ENCODE data around the gene P2RY4.
"Not testable (repeated sequence)": the region's sequence is repeated elsewhere in the genome, so short reads cannot be mapped to it uniquely, and the experiment has no call there.

Gene P2RY4

DNA sequence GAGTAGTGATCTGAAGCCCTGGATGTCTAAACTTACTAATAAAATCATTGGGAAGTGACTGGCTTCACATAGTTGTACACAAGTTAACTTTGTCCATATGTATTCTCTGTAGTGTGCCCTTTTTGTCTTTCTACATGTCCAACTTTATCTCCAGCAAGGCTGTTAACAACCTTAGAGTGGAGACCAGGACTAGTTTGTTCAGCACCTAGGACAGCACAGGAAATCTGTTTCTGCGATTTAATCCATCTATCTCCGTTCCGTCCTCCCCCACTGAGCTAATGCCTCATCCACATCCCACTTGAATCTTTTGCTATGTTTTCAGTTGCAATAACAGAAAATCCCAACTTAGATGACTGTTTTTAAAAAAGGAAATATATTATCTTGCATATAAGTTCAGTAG lies 4.8 kb upstream of the P2RY4 start:
- Histone ChIP-seq H3K4me3 (ENCODE audit: low read depth in 1 of 2, low read length in 2 of 2) (no peak overlapping the region), H3K9me3 (ENCODE audit: low read length) (no peaks in the 10 kb centered on the region), H3K9ac (ENCODE audit: low read length) (no peak overlapping the region), H3K36me3 (ENCODE audit: insufficient read depth, low read length) (no peaks in the 10 kb centered on the region), H3K4me1 (ENCODE audit: insufficient read depth, low read length) (no peaks in the 10 kb centered on the region), H3K27ac (ENCODE audit: low read depth, low read length) (no peak overlapping the region), H3K27me3 (ENCODE audit: control insufficient read depth in 1 of 2, insufficient read depth in 2 of 2, low read length in 2 of 2) (peaks cover 0 to 5% of the 10 kb centered on the region in 2 donors)

DNA sequence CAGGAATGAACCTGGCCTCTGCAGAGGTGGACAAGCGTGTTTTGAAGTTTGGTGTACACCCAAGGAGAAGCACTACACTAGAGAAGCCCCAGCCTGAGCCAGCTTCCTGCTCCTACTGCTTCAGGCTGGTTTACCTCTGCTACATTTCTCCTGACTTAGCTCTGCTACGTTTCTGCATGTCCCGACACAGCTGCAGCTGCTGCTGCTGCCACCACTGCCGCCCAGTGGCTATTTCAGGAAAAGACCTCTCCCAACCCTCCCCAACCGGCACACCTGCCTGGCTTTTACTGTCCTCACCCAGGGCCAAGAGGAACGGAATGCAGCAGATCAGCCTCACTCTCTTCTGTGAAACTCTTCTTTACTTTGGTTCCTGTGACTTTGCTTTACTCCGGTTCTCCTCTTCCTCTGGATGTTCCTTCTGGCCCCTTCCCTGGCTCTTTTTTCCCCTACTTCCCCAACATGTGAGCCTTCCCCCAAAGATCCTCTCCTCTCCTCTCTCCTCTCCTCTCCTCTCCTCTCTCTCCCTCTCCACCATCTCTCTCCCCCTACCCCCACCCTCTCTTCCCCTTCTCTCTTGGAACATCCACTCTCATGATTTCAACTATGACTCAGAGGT lies 3.1 kb upstream of the P2RY4 start:
- Histone ChIP-seq H3K36me3 (ENCODE audit: insufficient read depth, low read length) (no peaks in the 10 kb centered on the region), H3K27ac (ENCODE audit: low read depth, low read length) (no peak overlapping the region), H3K4me3 (ENCODE audit: low read depth in 1 of 2, low read length in 2 of 2) (no peak overlapping the region), H3K9me3 (ENCODE audit: low read length) (no peaks in the 10 kb centered on the region), H3K9ac (ENCODE audit: low read length) (no peak overlapping the region), H3K27me3 (ENCODE audit: control insufficient read depth in 1 of 2, insufficient read depth in 2 of 2, low read length in 2 of 2) (no peaks in the 10 kb centered on the region), H3K4me1 (ENCODE audit: insufficient read depth, low read length) (no peaks in the 10 kb centered on the region)

DNA sequence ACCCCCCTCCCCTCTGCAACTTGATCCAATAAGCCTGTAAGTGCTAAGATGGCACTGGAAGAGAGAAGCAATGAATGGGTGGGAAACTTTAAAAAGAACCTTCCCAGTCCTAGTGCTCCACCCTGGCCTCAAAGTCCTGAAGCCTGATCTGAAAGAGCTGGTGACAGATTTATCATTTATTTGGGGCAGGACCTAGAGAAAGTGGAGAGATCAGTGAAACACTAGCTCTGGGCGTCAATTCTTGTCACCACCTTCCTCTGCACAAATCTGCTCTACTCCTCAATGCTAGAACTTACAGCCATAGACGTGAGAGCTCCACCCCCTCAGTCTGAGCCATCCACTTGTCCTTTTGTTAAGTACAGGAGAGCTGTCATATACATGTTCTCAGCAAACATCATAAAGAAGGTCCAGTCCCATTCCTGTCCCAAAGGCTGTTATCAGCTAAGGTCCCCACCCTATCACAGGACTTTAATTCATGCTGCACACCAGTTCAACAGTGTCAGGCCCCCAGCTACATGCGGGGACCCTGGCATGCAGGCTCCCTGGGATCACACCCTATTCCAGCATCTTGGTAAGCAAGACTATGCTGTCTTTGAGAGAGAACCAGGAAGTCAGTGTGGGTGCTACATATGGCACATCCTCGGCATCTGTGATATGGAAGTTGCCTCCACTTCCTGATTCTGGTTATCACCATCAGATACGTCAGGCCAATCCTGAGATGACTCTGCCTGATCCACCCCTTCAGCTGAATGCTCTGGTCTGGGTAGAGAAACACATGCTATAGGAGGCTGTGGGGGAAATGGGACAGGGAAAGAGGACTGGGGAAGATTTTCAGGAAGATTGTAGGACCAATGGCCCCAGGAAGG lies 2.3 kb downstream of the P2RY4 start:
- H3K4me1 ChIP-seq (ENCODE audit: insufficient read depth, low read length), result no peaks in the 10 kb centered on the region
- H3K4me3 ChIP-seq (ENCODE audit: low read depth in 1 of 2, low read length in 2 of 2), result no peak overlapping the region
- H3K27me3 ChIP-seq (ENCODE audit: control insufficient read depth in 1 of 2, insufficient read depth in 2 of 2, low read length in 2 of 2), result no peaks in the 10 kb centered on the region
- H3K9ac ChIP-seq (ENCODE audit: low read length), result no peak overlapping the region
- no peaks in the 10 kb centered on the region for H3K9me3 ChIP-seq (ENCODE audit: low read length)
- H3K27ac ChIP-seq (ENCODE audit: low read depth, low read length), result no peak overlapping the region
- no peaks in the 10 kb centered on the region for H3K36me3 ChIP-seq (ENCODE audit: insufficient read depth, low read length)

DNA sequence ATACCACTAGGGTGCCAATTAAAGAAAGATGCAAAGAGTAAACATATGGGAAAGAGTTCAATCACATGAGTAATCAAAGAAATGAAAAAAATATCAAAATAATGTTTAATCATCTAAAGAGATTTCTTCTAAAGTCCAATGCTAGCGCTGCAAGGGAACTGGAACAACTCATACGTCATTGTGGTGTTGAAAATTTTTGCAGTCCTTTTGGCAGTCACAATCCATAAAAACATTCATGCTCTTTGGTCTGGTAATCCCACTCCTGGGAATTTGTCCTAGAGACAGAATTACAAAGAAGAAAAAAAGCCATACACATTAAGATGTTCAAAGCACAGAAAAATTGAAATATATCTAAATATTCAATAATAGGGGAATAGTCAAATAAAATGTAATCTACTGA lies 4.6 kb downstream of the P2RY4 start:
- no peaks in the 10 kb centered on the region for H3K36me3 ChIP-seq (ENCODE audit: insufficient read depth, low read length)
- no peaks in the 10 kb centered on the region for H3K9me3 ChIP-seq (ENCODE audit: low read length)
- no peak overlapping the region for H3K9ac ChIP-seq (ENCODE audit: low read length)
- H3K4me1 ChIP-seq (ENCODE audit: insufficient read depth, low read length), result no peaks in the 10 kb centered on the region
- no peaks in the 10 kb centered on the region for H3K27me3 ChIP-seq (ENCODE audit: control insufficient read depth in 1 of 2, insufficient read depth in 2 of 2, low read length in 2 of 2)
- H3K4me3 ChIP-seq (ENCODE audit: low read depth in 1 of 2, low read length in 2 of 2), result no peak overlapping the region
- no peak overlapping the region for H3K27ac ChIP-seq (ENCODE audit: low read depth, low read length)

DNA sequence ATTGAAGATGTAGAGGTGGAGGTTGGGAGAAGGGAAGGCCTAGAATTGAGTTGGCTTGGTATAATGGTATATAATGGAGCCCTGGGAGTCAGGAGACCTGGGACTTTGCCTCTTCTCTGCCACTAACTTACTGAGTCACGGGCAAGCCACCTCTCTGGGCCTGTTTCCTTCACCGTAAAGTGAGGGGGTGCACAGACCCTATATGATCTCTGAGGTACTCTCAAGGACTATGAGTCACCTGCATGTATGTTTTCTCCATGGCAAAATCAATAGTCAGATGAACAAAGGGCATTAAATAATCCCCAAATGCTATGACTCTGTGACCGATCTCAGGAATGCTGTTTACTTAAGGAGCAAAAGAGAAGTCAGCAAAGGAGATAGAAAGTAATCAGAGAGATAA lies 5.1 kb downstream of the P2RY4 start:
- Histone ChIP-seq H3K9ac (ENCODE audit: low read length) (no peak overlapping the region), H3K9me3 (ENCODE audit: low read length) (no peaks in the 10 kb centered on the region), H3K27ac (ENCODE audit: low read depth, low read length) (no peak overlapping the region), H3K4me1 (ENCODE audit: insufficient read depth, low read length) (no peaks in the 10 kb centered on the region), H3K27me3 (ENCODE audit: control insufficient read depth in 1 of 2, insufficient read depth in 2 of 2, low read length in 2 of 2) (no peaks in the 10 kb centered on the region), H3K36me3 (ENCODE audit: insufficient read depth, low read length) (no peaks in the 10 kb centered on the region), H3K4me3 (ENCODE audit: low read depth in 1 of 2, low read length in 2 of 2) (no peak overlapping the region)

DNA sequence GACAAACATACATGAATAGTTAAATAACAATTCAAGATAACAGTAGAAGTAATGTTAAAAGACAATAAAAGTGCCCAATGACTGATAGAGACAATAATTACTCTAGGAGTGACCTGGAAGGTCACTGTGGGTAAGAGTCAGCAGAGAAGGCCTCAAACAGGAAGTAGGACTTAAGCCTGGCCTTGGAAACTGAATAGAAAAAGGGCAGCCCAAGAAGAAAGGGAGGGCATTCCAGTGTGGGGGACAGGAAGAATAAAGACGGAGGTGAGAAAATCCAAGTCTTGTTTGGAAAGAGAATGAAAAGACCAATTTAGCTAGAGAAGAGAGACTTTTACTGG lies 6.0 kb downstream of the P2RY4 start:
- Histone ChIP-seq H3K36me3 (ENCODE audit: insufficient read depth, low read length) (no peaks in the 10 kb centered on the region), H3K27me3 (ENCODE audit: control insufficient read depth in 1 of 2, insufficient read depth in 2 of 2, low read length in 2 of 2) (no peaks in the 10 kb centered on the region), H3K9ac (ENCODE audit: low read length) (no peak overlapping the region), H3K4me3 (ENCODE audit: low read depth in 1 of 2, low read length in 2 of 2) (no peak overlapping the region), H3K9me3 (ENCODE audit: low read length) (no peaks in the 10 kb centered on the region), H3K4me1 (ENCODE audit: insufficient read depth, low read length) (no peaks in the 10 kb centered on the region), H3K27ac (ENCODE audit: low read depth, low read length) (no peak overlapping the region)

DNA sequence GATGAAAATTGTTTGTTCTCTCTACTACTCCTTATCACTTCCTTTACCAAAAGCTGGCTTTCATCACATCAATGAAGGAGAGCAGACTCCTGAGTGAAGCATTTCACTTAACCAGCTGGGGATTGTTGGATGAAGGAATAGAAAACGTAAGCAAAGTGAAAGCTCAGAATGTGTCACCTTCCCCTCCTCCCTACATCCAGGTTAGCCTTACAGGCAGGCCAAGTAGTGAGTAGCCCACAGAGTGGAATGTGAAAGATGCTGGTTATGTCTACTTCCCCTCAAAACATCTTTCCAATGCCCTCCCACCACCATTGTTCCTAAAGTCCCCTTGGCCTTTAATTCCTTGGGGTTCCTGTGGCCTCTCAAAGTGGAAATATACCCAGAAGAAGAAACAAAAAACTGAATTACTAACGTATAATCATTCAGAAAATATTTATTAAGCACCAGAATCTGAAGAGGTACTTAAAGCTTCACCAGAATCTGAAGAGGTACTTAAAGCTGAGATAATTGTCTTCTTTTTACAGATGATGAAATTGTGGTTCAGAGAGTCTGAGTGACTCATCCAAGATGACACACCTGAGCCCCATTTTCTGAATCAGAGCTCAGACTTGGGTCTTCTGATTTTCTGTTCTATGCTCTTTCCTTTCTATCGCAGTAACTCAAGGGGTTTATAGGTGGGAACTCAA lies 6.5 kb downstream of the P2RY4 start:
- no peak overlapping the region for H3K27ac ChIP-seq (ENCODE audit: low read depth, low read length)
- no peak overlapping the region for H3K9ac ChIP-seq (ENCODE audit: low read length)
- H3K27me3 ChIP-seq (ENCODE audit: control insufficient read depth in 1 of 2, insufficient read depth in 2 of 2, low read length in 2 of 2), result no peaks in the 10 kb centered on the region

DNA sequence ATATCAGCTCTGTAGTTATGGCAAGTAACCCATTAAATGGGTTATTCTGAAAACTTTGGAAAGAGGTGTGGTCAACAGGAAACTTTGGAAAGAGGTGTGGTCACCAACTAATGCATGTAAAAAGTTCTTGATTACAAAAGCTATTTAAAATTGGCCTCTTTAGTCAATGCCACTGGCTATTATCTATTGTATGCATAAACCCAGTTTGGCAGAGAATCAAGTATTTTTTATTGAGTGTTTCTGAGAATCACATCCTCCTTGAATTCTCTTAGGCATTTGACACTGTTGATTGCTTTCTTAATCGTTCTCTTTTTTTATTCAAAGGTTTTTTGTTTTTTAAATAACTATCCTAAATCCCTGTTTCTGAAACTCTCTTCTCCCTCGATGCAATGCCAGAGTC lies 7.5 kb downstream of the P2RY4 start:
- Histone ChIP-seq H3K9me3 (ENCODE audit: low read length) (no peaks in the 10 kb centered on the region), H3K9ac (ENCODE audit: low read length) (no peak overlapping the region), H3K4me1 (ENCODE audit: insufficient read depth, low read length) (no peaks in the 10 kb centered on the region), H3K4me3 (ENCODE audit: low read depth in 1 of 2, low read length in 2 of 2) (no peak overlapping the region), H3K36me3 (ENCODE audit: insufficient read depth, low read length) (no peaks in the 10 kb centered on the region), H3K27ac (ENCODE audit: low read depth, low read length) (no peak overlapping the region), H3K27me3 (ENCODE audit: control insufficient read depth in 1 of 2, insufficient read depth in 2 of 2, low read length in 2 of 2) (no peaks in the 10 kb centered on the region)

More for the DNA sequence above, 6.5 kb downstream of the P2RY4 start:
- no peak overlapping the region for H3K4me3 ChIP-seq (ENCODE audit: low read depth in 1 of 2, low read length in 2 of 2)
- H3K9me3 ChIP-seq (ENCODE audit: low read length), result no peaks in the 10 kb centered on the region
- H3K4me1 ChIP-seq (ENCODE audit: insufficient read depth, low read length), result no peaks in the 10 kb centered on the region
- no peaks in the 10 kb centered on the region for H3K36me3 ChIP-seq (ENCODE audit: insufficient read depth, low read length)

DNA sequence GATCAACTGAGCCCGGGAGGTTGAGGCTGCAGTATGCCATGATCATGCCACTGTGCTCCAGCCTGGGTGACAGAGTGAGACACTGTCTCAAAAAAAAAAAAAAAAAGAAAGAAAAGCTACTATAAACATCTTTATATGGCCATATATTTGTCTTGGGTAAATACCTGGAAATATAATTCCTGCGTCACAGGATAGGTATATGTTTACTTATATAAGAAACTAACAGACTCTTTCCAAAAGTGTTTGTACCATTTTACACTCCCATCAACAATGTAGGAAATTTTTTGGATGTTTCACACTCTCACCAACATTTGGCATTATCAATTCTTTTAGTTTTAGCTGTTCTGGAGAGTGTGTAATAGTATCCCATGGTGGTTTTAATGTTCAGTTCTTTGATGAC lies 12.8 kb downstream of the P2RY4 start:
- Histone ChIP-seq H3K9me3 (ENCODE audit: low read length) (no peaks in the 10 kb centered on the region), H3K27me3 (ENCODE audit: control insufficient read depth in 1 of 2, insufficient read depth in 2 of 2, low read length in 2 of 2) (no peaks in the 10 kb centered on the region), H3K4me1 (ENCODE audit: insufficient read depth, low read length) (no peaks in the 10 kb centered on the region), H3K36me3 (ENCODE audit: insufficient read depth, low read length) (no peaks in the 10 kb centered on the region), H3K4me3 (ENCODE audit: low read depth in 1 of 2, low read length in 2 of 2) (no peak overlapping the region), H3K27ac (ENCODE audit: low read depth, low read length) (no peak overlapping the region), H3K9ac (ENCODE audit: low read length) (no peak overlapping the region)

DNA sequence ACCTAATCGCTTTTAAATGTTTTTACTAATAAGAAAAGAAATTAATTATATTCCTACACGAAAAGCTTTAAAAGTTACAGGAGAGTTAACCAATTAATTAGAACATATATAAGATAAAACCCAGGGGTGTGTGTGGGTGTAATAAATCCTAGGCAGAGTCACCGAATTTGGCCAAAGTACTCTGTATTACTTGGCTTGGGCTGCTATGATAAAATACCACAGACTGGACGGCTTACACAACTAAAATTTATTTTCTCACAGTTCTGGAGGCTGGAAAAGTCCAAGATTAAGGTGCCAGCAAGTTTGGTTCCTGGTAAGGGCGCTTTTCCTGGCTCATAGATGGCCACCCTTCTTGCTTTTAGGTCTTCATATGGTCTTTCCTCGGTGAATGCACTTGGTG lies 15.1 kb downstream of the P2RY4 start:
- Histone ChIP-seq H3K27me3 (ENCODE audit: control insufficient read depth in 1 of 2, insufficient read depth in 2 of 2, low read length in 2 of 2) (no peaks in the 10 kb centered on the region), H3K9me3 (ENCODE audit: low read length) (no peaks in the 10 kb centered on the region), H3K27ac (ENCODE audit: low read depth, low read length) (no peak overlapping the region), H3K4me3 (ENCODE audit: low read depth in 1 of 2, low read length in 2 of 2) (no peak overlapping the region), H3K4me1 (ENCODE audit: insufficient read depth, low read length) (no peaks in the 10 kb centered on the region), H3K36me3 (ENCODE audit: insufficient read depth, low read length) (no peaks in the 10 kb centered on the region), H3K9ac (ENCODE audit: low read length) (no peak overlapping the region)

DNA sequence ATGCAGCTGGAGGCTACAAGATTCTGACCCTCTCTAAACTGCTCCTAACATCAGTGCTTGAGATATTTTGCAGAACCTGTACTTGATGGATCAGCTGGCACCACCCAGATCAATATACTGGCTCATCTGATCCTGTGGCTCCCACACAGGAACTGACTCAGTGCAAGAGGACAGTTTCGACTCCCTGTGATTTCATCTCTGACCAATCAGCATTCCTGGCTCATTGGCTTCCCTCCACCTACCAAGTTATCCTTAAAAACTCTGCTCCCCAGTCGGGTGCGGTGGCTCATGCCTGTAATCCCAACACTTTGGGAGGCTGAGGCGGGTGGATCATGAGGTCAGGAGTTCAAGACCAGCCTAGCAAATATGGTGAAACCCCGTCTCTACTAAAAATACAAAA lies 16.4 kb downstream of the P2RY4 start:
- not testable (repeated sequence) for H3K36me3 ChIP-seq (ENCODE audit: insufficient read depth, low read length); H3K27me3 ChIP-seq (ENCODE audit: control insufficient read depth in 1 of 2, insufficient read depth in 2 of 2, low read length in 2 of 2); H3K9me3 ChIP-seq (ENCODE audit: low read length); H3K27ac ChIP-seq (ENCODE audit: low read depth, low read length); H3K4me3 ChIP-seq (ENCODE audit: low read depth in 1 of 2, low read length in 2 of 2); H3K9ac ChIP-seq (ENCODE audit: low read length); H3K4me1 ChIP-seq (ENCODE audit: insufficient read depth, low read length)
